ENCODE measurements around the gene AKAP6. TPM values are rescaled to one million over a fixed set of nuclear protein-coding genes. Genes with fewer than 3 reads are reported as not detected.

AKAP6 gene
- polyA plus RNA-seq, 3 donors = 2.0 to 3.3 (median 2.7) TPM

- DNase-seq (ENCODE audit: low read depth in 3 of 3, low spot score in 2 of 3) = no peak
Observed at GRCh38 chr14:32329690-32330285, 690 bp downstream of the AKAP6 start.

- DNase-seq (ENCODE audit: low read depth in 3 of 3, low spot score in 2 of 3) = no peak
Observed at GRCh38 chr14:32330351-32331111, 1.4 kb downstream of the AKAP6 start.

GRCh38 chr14:32331206-32331605, 2.1 kb downstream of the AKAP6 start:
- no peak for DNase-seq (ENCODE audit: low read depth in 3 of 3, low spot score in 2 of 3)

GRCh38 chr14:32332415-32333316, 3.6 kb downstream of the AKAP6 start:
- no peak for DNase-seq (ENCODE audit: low read depth in 3 of 3, low spot score in 2 of 3)

- no peak for DNase-seq (ENCODE audit: low read depth in 3 of 3, low spot score in 2 of 3)
Observed at GRCh38 chr14:32336702-32337101, 7.6 kb downstream of the AKAP6 start.

- DNase-seq (ENCODE audit: low read depth in 3 of 3, low spot score in 2 of 3) = no peak
Observed at GRCh38 chr14:32337759-32338158, 8.7 kb downstream of the AKAP6 start.

- no peak for DNase-seq (ENCODE audit: low read depth in 3 of 3, low spot score in 2 of 3)
Observed at GRCh38 chr14:32339188-32339587, 10.1 kb downstream of the AKAP6 start.

GRCh38 chr14:32341947-32342846, 13.1 kb downstream of the AKAP6 start:
- DNase-seq (ENCODE audit: low read depth in 3 of 3, low spot score in 2 of 3) = no peak

- DNase-seq (ENCODE audit: low read depth in 3 of 3, low spot score in 2 of 3) = no peak
Observed at GRCh38 chr14:32342847-32343194, 13.7 kb downstream of the AKAP6 start.

- no peak for DNase-seq (ENCODE audit: low read depth in 3 of 3, low spot score in 2 of 3)
Observed at GRCh38 chr14:32343926-32344430, 14.9 kb downstream of the AKAP6 start.

GRCh38 chr14:32345311-32345791, 16.3 kb downstream of the AKAP6 start:
- no peak for DNase-seq (ENCODE audit: low read depth in 3 of 3, low spot score in 2 of 3)

- no peak for DNase-seq (ENCODE audit: low read depth in 3 of 3, low spot score in 2 of 3)
Observed at GRCh38 chr14:32349322-32349721, 20.2 kb downstream of the AKAP6 start.

- no peak for DNase-seq (ENCODE audit: low read depth in 3 of 3, low spot score in 2 of 3)
Observed at GRCh38 chr14:32350020-32350419, 20.9 kb downstream of the AKAP6 start.

- no peak for DNase-seq (ENCODE audit: low read depth in 3 of 3, low spot score in 2 of 3)
Observed at GRCh38 chr14:32352631-32353030, 23.5 kb downstream of the AKAP6 start.

- DNase-seq (ENCODE audit: low read depth in 3 of 3, low spot score in 2 of 3) = no peak
Observed at GRCh38 chr14:32354716-32355115, 25.6 kb downstream of the AKAP6 start.

- no peak for DNase-seq (ENCODE audit: low read depth in 3 of 3, low spot score in 2 of 3)
Observed at GRCh38 chr14:32358781-32359180, 29.7 kb downstream of the AKAP6 start.

- DNase-seq (ENCODE audit: low read depth in 3 of 3, low spot score in 2 of 3) = no peak
Observed at GRCh38 chr14:32361674-32362073, 32.6 kb downstream of the AKAP6 start.

- no peak for DNase-seq (ENCODE audit: low read depth in 3 of 3, low spot score in 2 of 3)
Observed at GRCh38 chr14:32363761-32364160, 34.7 kb downstream of the AKAP6 start.

GRCh38 chr14:32364941-32365340, 35.8 kb downstream of the AKAP6 start:
- DNase-seq (ENCODE audit: low read depth in 3 of 3, low spot score in 2 of 3) = no peak

GRCh38 chr14:32366256-32366879, 37.3 kb downstream of the AKAP6 start:
- DNase-seq (ENCODE audit: low read depth in 3 of 3, low spot score in 2 of 3) = no peak

Data from right renal cortex interstitium (tissue), 3 donors.